HepG2 (cell line): ENCODE measurements around the gene FAM228B. TPM values are rescaled to one million over a fixed set of nuclear protein-coding genes. Genes with fewer than 3 reads are reported as not detected.

Experiments used
- ATAC-seq: fragments of 200-7000 bp; cut with Tn5 transposase; 3 replicates; pipeline ENCODE4 v1.9.1; 2020; ENCODE audit warnings: mild to moderate bottlenecking, moderate library complexity
- BruUV-seq: library from RNA; stranded (reverse); fragments of 400-500 nt; replicated peaks from 2 replicates; lab custom pipeline; 2021; lab: Mats Ljungman, UMichigan
- CTCF ChIA-PET: fragments of 300-600 bp; formaldehyde crosslinking; extraction: SDS; loops from one replicate; lab custom pipeline; 2021; ENCODE audit warnings: low total read pairs, inconsistent platforms, low intra/inter-chr PET ratio; lab: Yijun Ruan, JAX
- POLR2A ChIA-PET: fragments of 350-600 bp; sonication (Branson Sonifier 250); formaldehyde crosslinking; loops from one replicate; lab custom pipeline; 2020; ENCODE audit warnings: antibody characterized with exemption, inconsistent platforms; lab: Yijun Ruan, JAX
- DNase-seq: peaks from one replicate; pipeline ENCODE4 v3.0.0-alpha.2; 2015; ENCODE audit warnings: low spot score
- FAIRE-seq: peaks from 3 replicates; lab custom pipeline; 2011; peaks lifted over from hg19 to GRCh38; lab: Jason Lieb, UNC
- H2AFZ ChIP-seq: one replicate; pipeline ENCODE4 v1.6.1; 2011; ENCODE audit warnings: low read length, inconsistent platforms
- H3K27ac ChIP-seq: fragments of 300-600 bp; 3 replicates; pipeline ENCODE4 v1.8.0; 2011; ENCODE audit warnings: mixed run types, mild to moderate bottlenecking, mixed read lengths, low read length, inconsistent platforms; ENCODE audit not compliant: insufficient read depth; ENCODE audit errors: extremely low read length
- H3K27me3 ChIP-seq, 2 experiments: fragments of 200-600 bp in 1 of 2; 2 replicates in 1 of 2; 3 replicates in 1 of 2; pipeline versions ENCODE4 v1.6.0 to v1.8.0; 2011; ENCODE audit warnings: low read length in 2 of 2, mild to moderate bottlenecking in 2 of 2, moderate library complexity in 2 of 2, inconsistent platforms in 1 of 2; ENCODE audit not compliant: insufficient read depth in 2 of 2, control insufficient read depth in 1 of 2
- H3K36me3 ChIP-seq, 2 experiments: fragments of 200-600 bp in 1 of 2; replicated peaks in 1 of 2; 2 replicates in 1 of 2; 3 replicates in 1 of 2; pipeline versions ENCODE4 v1.5.1 to v1.8.0; 2011; ENCODE audit warnings: low read length in 2 of 2, inconsistent platforms in 1 of 2; ENCODE audit not compliant: insufficient read depth in 2 of 2, control insufficient read depth in 1 of 2
- H3K4me1 ChIP-seq: 2 replicates; pipeline ENCODE4 v1.5.1; 2012; ENCODE audit warnings: low read length, inconsistent platforms; ENCODE audit not compliant: insufficient read depth
- H3K4me2 ChIP-seq: 2 replicates; pipeline ENCODE4 v1.6.0; 2011; ENCODE audit warnings: low read depth, low read length, inconsistent platforms
- H3K4me3 ChIP-seq, 3 experiments: fragments of 200-600 bp in 1 of 3; sonication (generic), shearing (Covaris generic) in 1 of 3; replicated peaks in 1 of 3; 2 replicates each; pipeline ENCODE4 v1.5.1; 2011 to 2016; ENCODE audit warnings: low read length in 3 of 3, inconsistent platforms in 2 of 3, low read depth in 2 of 3, mild to moderate bottlenecking in 2 of 3, control low read depth in 1 of 3, mixed read lengths in 1 of 3; ENCODE audit not compliant: insufficient read depth in 1 of 3
- H3K79me2 ChIP-seq: one replicate; pipeline ENCODE4 v1.6.1; 2011; ENCODE audit warnings: low read length, inconsistent platforms; ENCODE audit not compliant: insufficient read depth
- H3K9ac ChIP-seq: 2 replicates; pipeline ENCODE4 v1.6.0; 2011; ENCODE audit warnings: mild to moderate bottlenecking, low read depth, low read length, inconsistent platforms; ENCODE audit not compliant: insufficient read depth
- H3K9me3 ChIP-seq: 2 replicates; pipeline ENCODE4 v1.5.1; 2012; ENCODE audit warnings: mild to moderate bottlenecking, low read length
- H4K20me1 ChIP-seq: 2 replicates; pipeline ENCODE4 v1.6.0; 2011; ENCODE audit warnings: inconsistent platforms, mild to moderate bottlenecking, low read length, moderate library complexity; ENCODE audit not compliant: insufficient read depth
- AKAP8 ChIP-seq: sonication (generic); formaldehyde crosslinking; IDR thresholded peaks from 2 replicates; pipeline ENCODE4 v1.5.1; 2020; ENCODE audit warnings: mild to moderate bottlenecking, missing genetic modification reagents
- ARID2 ChIP-seq: sonication (generic); formaldehyde crosslinking; IDR thresholded peaks from 2 replicates; pipeline ENCODE4 v1.8.1; 2022; ENCODE audit warnings: mild to moderate bottlenecking, missing genetic modification reagents, borderline replicate concordance
- ARNT2 ChIP-seq: sonication (generic); formaldehyde crosslinking; IDR thresholded peaks from 2 replicates; pipeline ENCODE4 v1.8.0; 2022; ENCODE audit warnings: mild to moderate bottlenecking, low read depth, missing genetic modification reagents, moderate library complexity
- BATF2 ChIP-seq: sonication (generic); formaldehyde crosslinking; IDR thresholded peaks from 2 replicates; pipeline ENCODE4 v1.8.0; 2022; ENCODE audit warnings: mild to moderate bottlenecking, missing genetic modification reagents, moderate library complexity
- CENPT ChIP-seq: sonication (generic); formaldehyde crosslinking; IDR thresholded peaks from 2 replicates; pipeline ENCODE4 v1.8.0; 2022; ENCODE audit warnings: low read depth, mild to moderate bottlenecking, moderate library complexity, missing genetic modification reagents
- CHD4 ChIP-seq: fragments of 200-600 bp; sonication (generic); IDR thresholded peaks from 2 replicates; pipeline ENCODE4 v1.7.0; 2017; ENCODE audit warnings: mild to moderate bottlenecking, low read length, borderline replicate concordance
- DNMT3B ChIP-seq: conservative IDR thresholded peaks from 2 replicates; pipeline ENCODE4 v1.6.1; 2016; ENCODE audit warnings: missing biosample characterization, control low read depth
- ETV5 ChIP-seq: IDR thresholded peaks from 2 replicates; pipeline ENCODE4 v1.6.1; 2018; ENCODE audit warnings: missing biosample characterization, missing genetic modification reagents, inconsistent platforms, borderline replicate concordance
- KLF16 ChIP-seq, 2 experiments: sonication (generic) in 1 of 2; formaldehyde crosslinking in 1 of 2; IDR thresholded peaks; 2 replicates each; pipeline versions ENCODE4 v1.6.1 to v1.8.0; 2016 to 2023; ENCODE audit warnings: missing genetic modification reagents in 2 of 2, missing compliant biosample characterization in 1 of 2
- LCORL ChIP-seq, 2 experiments: fragments of 450-650 bp in 1 of 2; sonication (generic) in 1 of 2; formaldehyde crosslinking in 1 of 2; IDR thresholded peaks; 2 replicates each; pipeline versions ENCODE4 v1.5.0 to v1.6.1; 2017 to 2020; ENCODE audit warnings: antibody characterized with exemption in 1 of 2, missing genetic modification reagents in 1 of 2
- PCBP2 ChIP-seq: fragments of 200-400 bp; formaldehyde crosslinking; optimal IDR thresholded peaks from 2 replicates; pipeline ENCODE3; 2018; ENCODE audit warnings: low read length, low read depth; ENCODE audit not compliant: poor library complexity, severe bottlenecking
- TCF7L2 ChIP-seq: IDR thresholded peaks from 2 replicates; pipeline ENCODE4 v1.6.1; 2011; ENCODE audit warnings: mild to moderate bottlenecking, low read depth, low read length, moderate library complexity
- THAP11 ChIP-seq: IDR thresholded peaks from 2 replicates; pipeline ENCODE4 v1.6.1; 2016; ENCODE audit warnings: missing biosample characterization, missing genetic modification reagents
- WIZ ChIP-seq: sonication (generic); formaldehyde crosslinking; IDR thresholded peaks from 2 replicates; pipeline ENCODE4 v1.5.1; 2020; ENCODE audit warnings: mild to moderate bottlenecking, missing genetic modification reagents
- ZNF33A ChIP-seq: sonication (generic); formaldehyde crosslinking; IDR thresholded peaks from 2 replicates; pipeline ENCODE4 v1.5.1; 2020; ENCODE audit warnings: missing genetic modification reagents, mild to moderate bottlenecking, moderate library complexity, borderline replicate concordance
- WGBS: methylation state at CpG from one replicate; pipeline ENCODE4 v1.1.6; 2017; ENCODE audit warnings: low lambda C conversion rate; 5-methylcytosine and 5-hydroxymethylcytosine counted together
- in situ Hi-C: cut with HindIII; loops from 2 replicates; pipeline ENCODE4 v1.10.0; 2017; ENCODE audit warnings: low pct_unique_long_range_greater_than_20kb; ENCODE audit not compliant: extremely low pct_ligation_motif_present
- intact Hi-C: fragments of 100-400 bp; cut with micrococcal nuclease; formaldehyde crosslinking; loops from one replicate; pipeline ENCODE4 v1.10.0; 2022; ENCODE audit not compliant: unreplicated experiment
- polyA plus RNA-seq, 8 experiments: library from polyadenylated mRNA; depleted of rRNA in 3 of 8; stranded (reverse) in 7 of 8; unstranded in 1 of 8; fragments of >200 nt; fragmentation: Illumina TruSeq in 4 of 8; extraction: Trizol in 4 of 8; gene quantifications; 2 replicates each; pipeline versions ENCODE4 v1.2.1 to v1.2.3, GENCODE V29; 2011 to 2016; ENCODE audit warnings: low read depth in 4 of 8, missing spikeins in 1 of 8, mixed read lengths in 1 of 8; ENCODE audit not compliant: insufficient read depth in 1 of 8
- total RNA-seq, 5 experiments: library from RNA; depleted of rRNA; stranded (reverse); fragments of >200 nt; fragmentation: Illumina TruSeq; extraction: Trizol; gene quantifications; 2 replicates each; pipeline ENCODE4 v1.2.3, GENCODE V29; 2016; ENCODE audit warnings: low read depth in 1 of 5
- TF ChIP-seq, protein P1 (sequence below): sonication (generic); formaldehyde crosslinking; IDR thresholded peaks from 2 replicates; pipeline ENCODE4 v1.4.0; 2020; ENCODE audit warnings: mild to moderate bottlenecking, missing genetic modification reagents, borderline replicate concordance

The FAM228B gene
- total and polyA plus RNA-seq, 2 of the 13 experiments (the other 11 are each of a cell fraction or from before 2014, with no cell fraction given), result 0.79 to 1.1 TPM

GRCh38 chr2:24174851-24175277 is 51.6 kb downstream of the FAM228B start, which contains the start of gene FAM228A:
FAM228A (plus strand) TSS chr2:24175053; CDS start chr2:24175481, 428 bp downstream.
- in situ Hi-C loops (no loop called here), intact Hi-C loops (no loop called here)
- Histone ChIP-seq H3K9me3 (no peaks in the 10 kb centered on the region), H3K27me3 (peaks cover 0 to 12% of the 10 kb centered on the region in 2 experiments; a peak in 2 of 5 replicates), H4K20me1 (no peaks in the 10 kb centered on the region), H3K27ac (no peak within 1 kb of the TSS), H3K9ac (no peak within 1 kb of the TSS), H3K4me2 (peak within 1 kb of the TSS; percentile 25; the same call in 1 of the 2 replicates), H3K4me1 (no peaks in the 10 kb centered on the region), H2AFZ (no peak within 1 kb of the TSS), H3K4me3 (no peak within 1 kb of the TSS)
- POLR2A ChIA-PET, result no interaction called here
- BruUV-seq, result no TSS peak
- FAIRE-seq, result no peak
- CTCF ChIA-PET, result no interaction called here
- TF ChIP-seq AKAP8 (CRISPR knock-in tag), result no peak
- TF ChIP-seq BATF2, result no peak
- TF ChIP-seq ZNF33A, result no peak
- TF ChIP-seq, protein P1, sequence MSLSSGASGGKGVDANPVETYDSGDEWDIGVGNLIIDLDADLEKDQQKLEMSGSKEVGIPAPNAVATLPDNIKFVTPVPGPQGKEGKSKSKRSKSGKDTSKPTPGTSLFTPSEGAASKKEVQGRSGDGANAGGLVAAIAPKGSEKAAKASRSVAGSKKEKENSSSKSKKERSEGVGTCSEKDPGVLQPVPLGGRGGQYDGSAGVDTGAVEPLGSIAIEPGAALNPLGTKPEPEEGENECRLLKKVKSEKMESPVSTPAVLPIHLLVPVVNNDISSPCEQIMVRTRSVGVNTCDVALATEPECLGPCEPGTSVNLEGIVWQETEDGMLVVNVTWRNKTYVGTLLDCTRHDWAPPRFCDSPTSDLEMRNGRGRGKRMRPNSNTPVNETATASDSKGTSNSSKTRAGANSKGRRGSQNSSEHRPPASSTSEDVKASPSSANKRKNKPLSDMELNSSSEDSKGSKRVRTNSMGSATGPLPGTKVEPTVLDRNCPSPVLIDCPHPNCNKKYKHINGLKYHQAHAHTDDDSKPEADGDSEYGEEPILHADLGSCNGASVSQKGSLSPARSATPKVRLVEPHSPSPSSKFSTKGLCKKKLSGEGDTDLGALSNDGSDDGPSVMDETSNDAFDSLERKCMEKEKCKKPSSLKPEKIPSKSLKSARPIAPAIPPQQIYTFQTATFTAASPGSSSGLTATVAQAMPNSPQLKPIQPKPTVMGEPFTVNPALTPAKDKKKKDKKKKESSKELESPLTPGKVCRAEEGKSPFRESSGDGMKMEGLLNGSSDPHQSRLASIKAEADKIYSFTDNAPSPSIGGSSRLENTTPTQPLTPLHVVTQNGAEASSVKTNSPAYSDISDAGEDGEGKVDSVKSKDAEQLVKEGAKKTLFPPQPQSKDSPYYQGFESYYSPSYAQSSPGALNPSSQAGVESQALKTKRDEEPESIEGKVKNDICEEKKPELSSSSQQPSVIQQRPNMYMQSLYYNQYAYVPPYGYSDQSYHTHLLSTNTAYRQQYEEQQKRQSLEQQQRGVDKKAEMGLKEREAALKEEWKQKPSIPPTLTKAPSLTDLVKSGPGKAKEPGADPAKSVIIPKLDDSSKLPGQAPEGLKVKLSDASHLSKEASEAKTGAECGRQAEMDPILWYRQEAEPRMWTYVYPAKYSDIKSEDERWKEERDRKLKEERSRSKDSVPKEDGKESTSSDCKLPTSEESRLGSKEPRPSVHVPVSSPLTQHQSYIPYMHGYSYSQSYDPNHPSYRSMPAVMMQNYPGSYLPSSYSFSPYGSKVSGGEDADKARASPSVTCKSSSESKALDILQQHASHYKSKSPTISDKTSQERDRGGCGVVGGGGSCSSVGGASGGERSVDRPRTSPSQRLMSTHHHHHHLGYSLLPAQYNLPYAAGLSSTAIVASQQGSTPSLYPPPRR (CRISPR knock-in tag), result no peak
- TF ChIP-seq LCORL (IDR thresholded peaks at IDR 0.05), result no peak
- TF ChIP-seq LCORL (CRISPR knock-in tag; IDR thresholded peaks at IDR 0.05), result no peak
- no peak for TF ChIP-seq CHD4
- no peak for TF ChIP-seq THAP11 (CRISPR knock-in tag)
- TF ChIP-seq PCBP2, result no peak
- no peak for TF ChIP-seq WIZ (CRISPR knock-in tag)
- no peak for TF ChIP-seq TCF7L2
- no peak for TF ChIP-seq ARNT2
- TF ChIP-seq CENPT (CRISPR knock-in tag), result no peak
- TF ChIP-seq DNMT3B (CRISPR knock-in tag), result no peak
- no peak for TF ChIP-seq ETV5 (CRISPR knock-in tag)
- no peak for TF ChIP-seq ARID2 (CRISPR knock-in tag)
- no peak for TF ChIP-seq KLF16 (CRISPR knock-in tag; IDR thresholded peaks at IDR 0.05)
- TF ChIP-seq, all 625 proteins: peak for 0
- ATAC-seq (no peak), DNase-seq (no peak)
- Histone ChIP-seq H3K36me3 (no peaks in the 10 kb centered on the region), H3K79me2 (no peaks in the 10 kb centered on the region)
- 90% methylated on average over 46 of the region's 46 CpGs for WGBS
